Suprapubic skin (tissue), 4 donors: ENCODE measurements around the gene ZACN. TPM values are rescaled to one million over a fixed set of nuclear protein-coding genes. Genes with fewer than 3 reads are reported as not detected.

Experiments
- DNase-seq, 2 donors: peaks; one replicate each; pipeline ENCODE4 v3.0.0-alpha.2; 2019; ENCODE audit warnings: low spot score in 2 of 2
- H3K27ac ChIP-seq: fragments of 200-600 bp; sonication (generic); one replicate; pipeline ENCODE4 v1.5.1; 2019
- H3K27me3 ChIP-seq: fragments of 200-600 bp; sonication (generic); one replicate; pipeline ENCODE4 v1.5.1; 2019
- H3K36me3 ChIP-seq: fragments of 200-600 bp; sonication (generic); one replicate; pipeline ENCODE4 v1.5.1; 2019
- H3K4me1 ChIP-seq: fragments of 200-600 bp; sonication (generic); one replicate; pipeline ENCODE4 v1.5.1; 2019
- H3K4me3 ChIP-seq: fragments of 200-600 bp; sonication (generic); one replicate; pipeline ENCODE4 v1.5.1; 2019; ENCODE audit warnings: mild to moderate bottlenecking
- H3K9me3 ChIP-seq: fragments of 200-600 bp; sonication (generic); one replicate; pipeline ENCODE4 v1.5.1; 2019
- CTCF ChIP-seq, 2 donors: fragments of 200-600 bp in 1 of 2; fragments of 450-650 bp in 1 of 2; sonication (generic) in 1 of 2; IDR thresholded peaks; one replicate each; pipeline ENCODE4 v1.5.1; 2016 to 2019; ENCODE audit warnings: antibody characterized with exemption in 2 of 2, mild to moderate bottlenecking in 1 of 2, moderate library complexity in 1 of 2
- EP300 ChIP-seq: sonication (generic); formaldehyde crosslinking; IDR thresholded peaks from one replicate; pipeline ENCODE4 v1.6.1; 2017; ENCODE audit warnings: antibody characterized with exemption
- POLR2A ChIP-seq, 2 donors: fragments of 450-650 bp; IDR thresholded peaks; one replicate each; pipeline ENCODE4 v1.6.1; 2017; ENCODE audit warnings: antibody characterized with exemption in 2 of 2, mild to moderate bottlenecking in 2 of 2, moderate library complexity in 2 of 2
- POLR2AphosphoS5 ChIP-seq, 3 donors: sonication (generic); formaldehyde crosslinking; IDR thresholded peaks; one replicate each; pipeline ENCODE4 v1.6.1; 2017; ENCODE audit warnings: antibody characterized with exemption in 3 of 3
- WGBS: methylation state at CpG from one replicate; pipeline ENCODE4 v1.1.5; 2018; 5-methylcytosine and 5-hydroxymethylcytosine counted together
- total RNA-seq, 4 donors: library from RNA; depleted of rRNA; stranded (reverse); fragments of >200 nt; gene quantifications; one replicate each; pipeline ENCODE4 v1.1.0, GENCODE V29; 2016

The ZACN gene
- total RNA-seq, 4 donors from 2014 or later = not detected

GRCh38 chr17:76089680-76090516, 10.9 kb downstream of the ZACN start:
- H3K36me3 ChIP-seq = peaks cover 98% of the 10 kb centered on the region
- 88% methylated on average over 8 of the region's 32 CpGs for WGBS
- no peak for DNase-seq
- no peak overlapping the region for H3K4me3 ChIP-seq
- TF ChIP-seq POLR2A (IDR thresholded peaks at IDR 0.05) = no peak
- TF ChIP-seq POLR2AphosphoS5 (IDR thresholded peaks at IDR 0.05) = no peak
- no peak for TF ChIP-seq CTCF (IDR thresholded peaks at IDR 0.05)
- TF ChIP-seq EP300 = no peak
- H3K4me1 ChIP-seq = no peaks in the 10 kb centered on the region
- H3K9me3 ChIP-seq = no peaks in the 10 kb centered on the region
- no peaks in the 10 kb centered on the region for H3K27me3 ChIP-seq
- no peak overlapping the region for H3K27ac ChIP-seq

- no peak for DNase-seq
- Histone ChIP-seq H3K4me3 (no peak overlapping the region), H3K9me3 (no peaks in the 10 kb centered on the region), H3K36me3 (peaks cover 98% of the 10 kb centered on the region), H3K27me3 (no peaks in the 10 kb centered on the region), H3K4me1 (no peaks in the 10 kb centered on the region), H3K27ac (no peak overlapping the region)
- no peak for TF ChIP-seq EP300
- TF ChIP-seq CTCF (IDR thresholded peaks at IDR 0.05) = no peak
- no peak for TF ChIP-seq POLR2A (IDR thresholded peaks at IDR 0.05)
- no peak for TF ChIP-seq POLR2AphosphoS5 (IDR thresholded peaks at IDR 0.05)
- WGBS = 86% methylated on average over 15 of the region's 17 CpGs
Observed at GRCh38 chr17:76090517-76091129, 11.6 kb downstream of the ZACN start.

- no peak overlapping the region for H3K4me3 ChIP-seq
- TF ChIP-seq POLR2AphosphoS5 (IDR thresholded peaks at IDR 0.05) = no peak
- TF ChIP-seq POLR2A (IDR thresholded peaks at IDR 0.05) = no peak
- TF ChIP-seq EP300 = no peak
- TF ChIP-seq CTCF (IDR thresholded peaks at IDR 0.05) = no peak
- H3K4me1 ChIP-seq = no peaks in the 10 kb centered on the region
- no peak overlapping the region for H3K27ac ChIP-seq
- H3K9me3 ChIP-seq = no peaks in the 10 kb centered on the region
- no peaks in the 10 kb centered on the region for H3K27me3 ChIP-seq
- H3K36me3 ChIP-seq = peaks cover 98% of the 10 kb centered on the region
- 78% methylated on average over 22 of the region's 23 CpGs for WGBS
- DNase-seq = no peak
Observed at GRCh38 chr17:76091526-76092286, 12.7 kb downstream of the ZACN start.

- WGBS = 94% methylated on average over 17 of the region's 20 CpGs
- Histone ChIP-seq H3K4me3 (no peak overlapping the region), H3K9me3 (no peaks in the 10 kb centered on the region), H3K4me1 (no peaks in the 10 kb centered on the region), H3K27ac (no peak overlapping the region), H3K36me3 (peaks cover 98% of the 10 kb centered on the region), H3K27me3 (no peaks in the 10 kb centered on the region)
- TF ChIP-seq CTCF (IDR thresholded peaks at IDR 0.05) (no peak), POLR2A (IDR thresholded peaks at IDR 0.05) (no peak), POLR2AphosphoS5 (IDR thresholded peaks at IDR 0.05) (no peak), EP300 (no peak)
- DNase-seq = no peak
Observed at GRCh38 chr17:76092526-76093413, 13.8 kb downstream of the ZACN start.
